B cell (primary cell): ENCODE measurements around the gene SPRR1A. TPM values are rescaled to one million over a fixed set of nuclear protein-coding genes. Genes with fewer than 3 reads are reported as not detected.

Source experiments
- ATAC-seq: fragments of 200-7000 bp; cut with Tn5 transposase; one replicate; pipeline ENCODE4 v1.10.0; 2021; ENCODE audit warnings: low read depth, mild to moderate bottlenecking, moderate number of reproducible peaks, moderate library complexity
- CTCF ChIA-PET: fragments of 350-600 bp; sonication (Branson Sonifier 250); formaldehyde crosslinking; loops from one replicate; lab custom pipeline; 2021; ENCODE audit warnings: antibody characterized with exemption, inconsistent platforms; lab: Charles Lee
- POLR2A ChIA-PET: fragments of 350-600 bp; sonication (Branson Sonifier 250); formaldehyde crosslinking; loops from one replicate; lab custom pipeline; 2021; ENCODE audit warnings: antibody characterized with exemption; lab: Charles Lee
- DNase-seq: peaks from one replicate; pipeline ENCODE4 v3.0.0; 2013
- H2AFZ ChIP-seq: 2 replicates; pipeline ENCODE4 v1.6.1; 2012; ENCODE audit warnings: mild to moderate bottlenecking, low read depth, low read length; ENCODE audit not compliant: insufficient read depth, poor library complexity, severe bottlenecking
- H3K27ac ChIP-seq, 2 donors: 1 replicate in 1 of 2; 2 replicates in 1 of 2; pipeline ENCODE4 v1.5.1; 2012 to 2013; ENCODE audit warnings: low read length in 2 of 2, mild to moderate bottlenecking in 2 of 2, moderate library complexity in 1 of 2
- H3K27me3 ChIP-seq, 4 experiments: fragments of 200-600 bp in 1 of 4; sonication (generic) in 1 of 4; replicated peaks in 1 of 4; 1 replicate in 2 of 4; 2 replicates in 2 of 4; pipeline versions ENCODE4 v1.6.1 to v1.7.0; 2013 to 2016; ENCODE audit warnings: low read length in 3 of 4, mild to moderate bottlenecking in 2 of 4, mixed read lengths in 1 of 4, moderate library complexity in 1 of 4; ENCODE audit not compliant: insufficient read depth in 4 of 4, control insufficient read depth in 3 of 4; ENCODE audit errors: control extremely low read depth in 1 of 4
- H3K36me3 ChIP-seq, 2 experiments: replicated peaks in 1 of 2; 1 replicate in 1 of 2; 2 replicates in 1 of 2; pipeline versions ENCODE4 v1.6.1 to v1.7.1; 2013; ENCODE audit warnings: low read length in 1 of 2; ENCODE audit not compliant: insufficient read depth in 2 of 2, control insufficient read depth in 1 of 2; ENCODE audit errors: control extremely low read depth in 1 of 2, extremely low read depth in 1 of 2
- H3K4me1 ChIP-seq, 2 donors: fragments of 200-600 bp in 1 of 2; sonication (generic) in 1 of 2; 1 replicate in 1 of 2; 2 replicates in 1 of 2; pipeline versions ENCODE4 v1.5.1 to v1.6.1; 2013 to 2017; ENCODE audit warnings: low read length in 2 of 2; ENCODE audit not compliant: control insufficient read depth in 2 of 2, insufficient read depth in 2 of 2
- H3K4me2 ChIP-seq: replicated peaks from 2 replicates; pipeline ENCODE3; 2012; ENCODE audit warnings: mild to moderate bottlenecking, low read depth, low read length; ENCODE audit not compliant: poor library complexity, severe bottlenecking
- H3K4me3 ChIP-seq, 5 experiments: fragments of 200-600 bp in 1 of 5; sonication (generic) in 1 of 5; 1 replicate in 3 of 5; 2 replicates in 2 of 5; pipeline versions ENCODE4 v1.5.1 to v1.7.0; 2011 to 2016; ENCODE audit warnings: low read length in 4 of 5, mild to moderate bottlenecking in 4 of 5, low read depth in 2 of 5, control low read depth in 1 of 5, moderate library complexity in 1 of 5; ENCODE audit not compliant: insufficient read depth in 1 of 5; ENCODE audit errors: control extremely low read depth in 1 of 5, extremely low read depth in 1 of 5
- H3K79me2 ChIP-seq: fragments of 200-600 bp; sonication (generic); one replicate; pipeline ENCODE4 v1.6.0; 2016; ENCODE audit warnings: low read length; ENCODE audit not compliant: control insufficient read depth, insufficient read depth
- H3K9ac ChIP-seq: fragments of 200-600 bp; sonication (generic); 2 replicates; pipeline ENCODE4 v1.6.1; 2017; ENCODE audit warnings: mild to moderate bottlenecking, low read length, moderate library complexity
- H3K9me3 ChIP-seq, 3 donors: one replicate each; pipeline versions ENCODE4 v1.6.1 to v1.7.1; 2013; ENCODE audit warnings: low read length in 2 of 3; ENCODE audit not compliant: control insufficient read depth in 2 of 3, insufficient read depth in 1 of 3; ENCODE audit errors: control extremely low read depth in 1 of 3
- H4K20me1 ChIP-seq: 2 replicates; pipeline ENCODE4 v1.6.0; 2012; ENCODE audit warnings: mild to moderate bottlenecking, low read length; ENCODE audit not compliant: insufficient read depth, control insufficient read depth, poor library complexity, severe bottlenecking
- H3K27ac Mint-ChIP-seq: one replicate; pipeline ENCODE4 v1.8.0; 2021; ENCODE audit warnings: mixed read lengths
- H3K27me3 Mint-ChIP-seq: one replicate; pipeline ENCODE4 v1.8.0; 2021; ENCODE audit warnings: mixed read lengths
- H3K4me1 Mint-ChIP-seq: one replicate; pipeline ENCODE4 v1.8.0; 2021; ENCODE audit warnings: mixed read lengths
- H3K4me3 Mint-ChIP-seq: one replicate; pipeline ENCODE4 v1.8.0; 2021; ENCODE audit warnings: mixed read lengths
- H3K9me3 Mint-ChIP-seq: one replicate; pipeline ENCODE4 v1.8.0; 2022; ENCODE audit warnings: mixed read lengths; ENCODE audit not compliant: insufficient read depth
- EZH2 ChIP-seq: IDR thresholded peaks from 2 replicates; pipeline ENCODE4 v1.6.1; 2012; ENCODE audit warnings: borderline replicate concordance, low read depth, mild to moderate bottlenecking, moderate library complexity, low read length; ENCODE audit not compliant: insufficient read depth, poor library complexity, severe bottlenecking
- WGBS: methylation state at CpG from one replicate; pipeline ENCODE4 v1.1.5; 2013; ENCODE audit warnings: missing lambda C conversion rate; ENCODE audit not compliant: insufficient coverage; 5-methylcytosine and 5-hydroxymethylcytosine counted together
- intact Hi-C: fragments of 100-400 bp; cut with micrococcal nuclease; formaldehyde crosslinking; loops from one replicate; pipeline ENCODE4 v1.10.0; 2022
- polyA plus RNA-seq: library from polyadenylated mRNA; depleted of rRNA; stranded (reverse); fragments of >200 nt; gene quantifications from 2 replicates; pipeline ENCODE4 v1.2.3, GENCODE V29; 2012
- total RNA-seq, 2 donors: library from RNA; stranded (reverse); fragments of 120-200 nt in 1 of 2; gene quantifications; 1 replicate in 1 of 2; 2 replicates in 1 of 2; pipeline versions ENCODE4 v1.2.3 to v1.2.4, GENCODE V29; 2013 to 2022
- TF ChIP-seq, protein P1 (sequence below): fragments of 200-600 bp; IDR thresholded peaks from one replicate; pipeline ENCODE4 v1.8.0; 2022; ENCODE audit warnings: antibody characterized with exemption, mild to moderate bottlenecking

Gene SPRR1A
- total and polyA plus RNA-seq, 2 donors (not counting 1 experiment from before 2014, with no cell fraction given): not detected

- POLR2A ChIA-PET: no interaction called here
- Mint-ChIP-seq H3K27me3 (peaks cover 27% of the 10 kb centered on the region), H3K4me3 (no peak overlapping the region), H3K27ac (no peak overlapping the region), H3K4me1 (peaks cover 8% of the 10 kb centered on the region), H3K9me3 (no peaks in the 10 kb centered on the region)
- Histone ChIP-seq H2AFZ (no peak overlapping the region), H3K27me3 (peaks cover 0 to 4% (median 1%) of the 10 kb centered on the region in 4 experiments), H3K4me1 (peaks cover 5 to 7% of the 10 kb centered on the region in 2 donors), H4K20me1 (no peaks in the 10 kb centered on the region), H3K36me3 (no peaks in the 10 kb centered on the region), H3K27ac (no peak overlapping the region), H3K4me2 (no peak overlapping the region), H3K79me2 (no peaks in the 10 kb centered on the region), H3K9ac (no peak overlapping the region), H3K4me3 (no peak overlapping the region), H3K9me3 (no peaks in the 10 kb centered on the region)
- intact Hi-C loops: no loop called here
- CTCF ChIA-PET: no interaction called here
- DNase-seq (no peak), ATAC-seq (no peak)
- no peak for TF ChIP-seq EZH2
- TF ChIP-seq, protein P1, sequence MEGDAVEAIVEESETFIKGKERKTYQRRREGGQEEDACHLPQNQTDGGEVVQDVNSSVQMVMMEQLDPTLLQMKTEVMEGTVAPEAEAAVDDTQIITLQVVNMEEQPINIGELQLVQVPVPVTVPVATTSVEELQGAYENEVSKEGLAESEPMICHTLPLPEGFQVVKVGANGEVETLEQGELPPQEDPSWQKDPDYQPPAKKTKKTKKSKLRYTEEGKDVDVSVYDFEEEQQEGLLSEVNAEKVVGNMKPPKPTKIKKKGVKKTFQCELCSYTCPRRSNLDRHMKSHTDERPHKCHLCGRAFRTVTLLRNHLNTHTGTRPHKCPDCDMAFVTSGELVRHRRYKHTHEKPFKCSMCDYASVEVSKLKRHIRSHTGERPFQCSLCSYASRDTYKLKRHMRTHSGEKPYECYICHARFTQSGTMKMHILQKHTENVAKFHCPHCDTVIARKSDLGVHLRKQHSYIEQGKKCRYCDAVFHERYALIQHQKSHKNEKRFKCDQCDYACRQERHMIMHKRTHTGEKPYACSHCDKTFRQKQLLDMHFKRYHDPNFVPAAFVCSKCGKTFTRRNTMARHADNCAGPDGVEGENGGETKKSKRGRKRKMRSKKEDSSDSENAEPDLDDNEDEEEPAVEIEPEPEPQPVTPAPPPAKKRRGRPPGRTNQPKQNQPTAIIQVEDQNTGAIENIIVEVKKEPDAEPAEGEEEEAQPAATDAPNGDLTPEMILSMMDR: no peak
- 92% methylated on average over 2 of the region's 4 CpGs for WGBS
These were observed 18.0 kb upstream of the SPRR1A start for GRCh38 chr1:152965853-152966252.

DNA sequence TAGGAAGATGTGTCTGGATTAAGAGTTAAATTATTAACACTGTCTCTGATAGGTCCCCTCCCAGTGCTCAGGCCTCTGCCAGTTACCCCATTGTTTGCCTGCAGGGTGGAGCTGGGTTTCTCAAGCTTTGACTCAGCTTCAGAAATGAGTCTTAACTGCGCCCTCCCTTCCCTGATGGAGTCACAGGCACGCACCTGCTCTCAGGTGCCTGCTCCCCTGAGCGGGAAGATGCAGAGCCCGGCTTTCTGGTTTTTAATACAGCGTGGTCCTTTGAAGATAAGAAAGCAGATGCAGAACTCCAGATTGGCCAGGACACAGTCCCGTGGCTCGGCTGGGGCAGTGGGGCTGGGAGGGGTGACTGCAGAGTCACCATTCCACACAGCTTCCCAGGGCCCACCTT, 16.7 kb upstream of the SPRR1A start:
- no peak for ATAC-seq
- peaks cover 31% of the 10 kb centered on the region for H3K27me3 Mint-ChIP-seq
- no peak overlapping the region for H3K4me3 Mint-ChIP-seq
- POLR2A ChIA-PET: no interaction called here
- no peak for DNase-seq
- Histone ChIP-seq H3K36me3 (no peaks in the 10 kb centered on the region), H3K4me3 (no peak overlapping the region), H3K27ac (no peak overlapping the region), H3K79me2 (no peaks in the 10 kb centered on the region), H2AFZ (no peak overlapping the region), H3K9ac (no peak overlapping the region), H3K4me1 (no peaks in the 10 kb centered on the region), H3K9me3 (no peaks in the 10 kb centered on the region), H3K4me2 (no peak overlapping the region), H4K20me1 (no peaks in the 10 kb centered on the region), H3K27me3 (peaks cover 0 to 4% (median 1%) of the 10 kb centered on the region in 4 experiments)
- intact Hi-C loops: no loop called here
- H3K9me3 Mint-ChIP-seq: no peaks in the 10 kb centered on the region
- no peaks in the 10 kb centered on the region for H3K4me1 Mint-ChIP-seq
- WGBS: 65% methylated on average over 5 of the region's 7 CpGs
- CTCF ChIA-PET: no interaction called here
- TF ChIP-seq, protein P1: no peak
- TF ChIP-seq EZH2: no peak
- H3K27ac Mint-ChIP-seq: no peak overlapping the region
